ENCODE results near the gene AIG1. TPM values are rescaled to one million over a fixed set of nuclear protein-coding genes. Genes with fewer than 3 reads are reported as not detected.

AIG1 gene
- total and polyA plus RNA-seq, 2 of the 4 experiments (the other 2 are of a cell fraction) = 21.3 to 27.1 TPM

GRCh38 chr6:143215363-143215762 lies 154.7 kb downstream of the AIG1 start:
- Histone ChIP-seq H3K4me2 (ENCODE audit: low read depth, low read length) (no peak overlapping the region), H4K91ac (ENCODE audit: insufficient read depth, low read depth, low read length) (no peak overlapping the region), H3K27me3 (ENCODE audit: control insufficient read depth, insufficient read depth, low read length) (no peaks in the 10 kb centered on the region), H3K9me3 (ENCODE audit: control insufficient read depth, insufficient read depth, low read length) (no peaks in the 10 kb centered on the region), H2AK9ac (replicated peaks; ENCODE audit: low read depth, low read length, poor library complexity) (no peak overlapping the region), H3K18ac (ENCODE audit: low read depth, low read length) (no peak overlapping the region), H3K79me1 (ENCODE audit: low read depth in 1 of 2, low read length in 2 of 2) (no peaks in the 10 kb centered on the region), H3K23ac (ENCODE audit: low read depth, low read length) (no peak overlapping the region), H2BK15ac (ENCODE audit: low read depth, low read length) (no peak overlapping the region), H2BK120ac (ENCODE audit: low read depth, low read length) (no peak overlapping the region), H2AK5ac (ENCODE audit: low read depth, low read length) (no peak overlapping the region), H3K9ac (ENCODE audit: low read depth, low read length) (no peak overlapping the region), H3K9me1 (ENCODE audit: insufficient read depth, low read length) (peaks cover 4% of the 10 kb centered on the region; the same call in 1 of the 2 replicates), H3K14ac (replicated peaks; ENCODE audit: low read depth, low read length) (no peak overlapping the region), H3K4me1 (ENCODE audit: control insufficient read depth, insufficient read depth, low read length) (no peaks in the 10 kb centered on the region), H3K56ac (ENCODE audit: extremely low read depth, insufficient read depth, low read length) (no peak overlapping the region), H2AFZ (replicated peaks; ENCODE audit: low read length, poor library complexity) (no peak overlapping the region), H3K4ac (ENCODE audit: low read depth, low read length) (no peak overlapping the region), H4K20me1 (ENCODE audit: insufficient read depth, low read length) (no peaks in the 10 kb centered on the region), H3K36me3 (ENCODE audit: control insufficient read depth, insufficient read depth, low read length) (no peaks in the 10 kb centered on the region), H4K5ac (ENCODE audit: low read depth, low read length) (no peak overlapping the region), H3K27ac (ENCODE audit: insufficient read depth, low read length) (no peak overlapping the region), H2BK5ac (ENCODE audit: low read depth, low read length, poor library complexity, severe bottlenecking) (no peak overlapping the region), H4K8ac (ENCODE audit: low read depth in 2 of 2, low read length in 2 of 2) (no peak overlapping the region), H2BK20ac (ENCODE audit: low read depth, low read length) (no peak overlapping the region), H3K4me3 (ENCODE audit: insufficient read depth, low read depth, low read length) (no peak overlapping the region)
- intact Hi-C loops (cut with micrococcal nuclease) (no loop called here), dilution Hi-C loops (cut with HindIII; ENCODE audit: low sequenced_read_pairs, unreplicated experiment) (no loop called here), in situ Hi-C loops (cut with MboI; ENCODE audit: low sequenced_read_pairs) (no loop called here)
- CTCF ChIA-PET = no interaction called here
- DNase-seq (no peak), ATAC-seq (ENCODE audit: low read depth) (no peak)
- no CpG with 5 or more reads among the region's 2 CpGs for WGBS, 2 experiments (ENCODE audit: extremely low coverage in 2 of 2, insufficient read length in 1 of 2)
- POLR2A ChIA-PET (ENCODE audit: unreplicated experiment) = no interaction called here
- no peak for TF ChIP-seq RCOR1 (IDR thresholded peaks at IDR 0.05; ENCODE audit: insufficient replicate concordance, low read length)
- no peak for TF ChIP-seq CEBPB (IDR thresholded peaks at IDR 0.05; ENCODE audit: low read depth, low read length)
- no peak for TF ChIP-seq CTCF (conservative IDR thresholded peaks at IDR 0.05; ENCODE audit: low read depth, low read length)
- no peak for TF ChIP-seq SMC3 (IDR thresholded peaks at IDR 0.05; ENCODE audit: low read depth, low read length)
- no peak for TF ChIP-seq RFX5 (IDR thresholded peaks at IDR 0.05; ENCODE audit: low read depth, low read length)
- no peak for TF ChIP-seq MXI1 (IDR thresholded peaks at IDR 0.05; ENCODE audit: borderline replicate concordance, low read depth, low read length)
- no peak for TF ChIP-seq RAD21 (IDR thresholded peaks at IDR 0.05; ENCODE audit: low read length)
- no peak for TF ChIP-seq FOS (IDR thresholded peaks at IDR 0.05; ENCODE audit: low read depth, low read length)
- TF ChIP-seq MAZ (IDR thresholded peaks at IDR 0.05; ENCODE audit: borderline replicate concordance, low read depth, low read length) = no peak
- no peak for TF ChIP-seq CHD1 (IDR thresholded peaks at IDR 0.05; ENCODE audit: low read depth, low read length)
- no peak for TF ChIP-seq POLR2A (IDR thresholded peaks at IDR 0.05; ENCODE audit: low read depth, low read length)
- BruUV-seq (replicated peaks) = no TSS peak
